Activated CD8-positive, alpha-beta T cell treated with anti-CD3 and anti-CD28 coated beads, Interleukin-2, amount 10 ng/mL, durations not matched to agents 7 days and 5 days (primary cell): ENCODE data around the gene RNU2-63P. TPM values are rescaled to one million over a fixed set of nuclear protein-coding genes. Genes with fewer than 3 reads are reported as not detected.
A peak's percentile ranks its signal among the peaks of the same experiment; 100 is the strongest.
"Not testable (repeated sequence)": the region's sequence is repeated elsewhere in the genome, so short reads cannot be mapped to it uniquely, and the experiment has no call there.

Experiments
- ATAC-seq: fragments of 150-1000 bp; cut with Tn5 transposase; one replicate; pipeline ENCODE4 v1.10.0; 2021; ENCODE audit warnings: moderate library complexity
- CTCF ChIA-PET: fragments of 350-600 bp; sonication (Branson Sonifier 250); formaldehyde crosslinking; loops from one replicate; lab custom pipeline; 2021; ENCODE audit warnings: antibody characterized with exemption; lab: Charles Lee
- POLR2A ChIA-PET: fragments of 350-600 bp; sonication (Branson Sonifier 250); formaldehyde crosslinking; loops from one replicate; lab custom pipeline; 2021; ENCODE audit warnings: antibody characterized with exemption; lab: Charles Lee
- DNase-seq: peaks from one replicate; pipeline ENCODE4 v3.0.0-alpha.2; 2020
- H3K27ac Mint-ChIP-seq: one replicate; pipeline ENCODE4 v1.8.0; 2021; ENCODE audit warnings: mild to moderate bottlenecking, mixed read lengths
- H3K27me3 Mint-ChIP-seq: one replicate; pipeline ENCODE4 v1.8.0; 2021; ENCODE audit warnings: low read depth, mixed read lengths
- H3K36me3 Mint-ChIP-seq: one replicate; pipeline ENCODE4 v1.8.0; 2021; ENCODE audit warnings: low read depth, mixed read lengths
- H3K4me1 Mint-ChIP-seq: one replicate; pipeline ENCODE4 v1.8.0; 2021; ENCODE audit warnings: low read depth, mixed read lengths
- H3K4me3 Mint-ChIP-seq: one replicate; pipeline ENCODE4 v1.8.0; 2021; ENCODE audit warnings: mild to moderate bottlenecking, mixed read lengths
- H3K9me3 Mint-ChIP-seq: one replicate; pipeline ENCODE4 v1.8.0; 2022; ENCODE audit warnings: mixed read lengths; ENCODE audit not compliant: insufficient read depth
- total RNA-seq, 2 experiments: library from RNA; stranded (reverse); gene quantifications; one replicate each; pipeline ENCODE4 v1.2.3, GENCODE V29; 2021

The RNU2-63P gene
- total RNA-seq, 2 experiments from 2014 or later = 4.5 to 7.0 TPM

DNA sequence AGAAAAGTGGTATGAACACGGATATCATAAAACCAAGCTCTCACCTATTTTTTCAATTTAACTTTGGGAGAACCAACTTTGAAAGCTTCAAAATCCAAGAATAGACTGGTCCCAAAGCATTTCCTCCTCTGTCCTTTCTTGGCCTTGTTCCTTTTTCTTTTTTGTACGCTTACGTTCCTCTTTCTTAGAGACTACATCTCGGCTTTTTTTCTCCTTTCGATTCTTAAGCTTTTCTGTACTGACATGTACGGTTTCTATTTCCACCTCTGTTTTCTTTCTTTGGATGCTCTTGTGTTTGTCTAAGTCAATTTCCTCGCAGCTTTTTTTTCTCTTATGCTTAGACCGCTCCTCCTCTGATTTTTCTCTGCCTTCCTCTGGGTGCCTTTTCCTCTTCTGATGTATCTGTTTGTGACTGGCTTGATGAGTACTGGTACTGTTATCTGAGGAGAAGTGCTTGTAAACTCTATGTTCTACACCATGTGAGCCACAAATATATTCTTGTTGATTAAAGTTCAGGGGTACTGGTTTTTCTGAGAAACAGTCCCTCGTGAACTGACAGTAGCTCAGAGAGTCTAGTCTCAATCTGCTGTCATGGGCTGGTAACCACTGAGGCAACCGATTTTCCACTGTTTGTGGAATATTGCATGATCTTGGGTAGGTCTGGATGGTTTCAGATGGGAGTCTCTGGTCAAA is 11.5 kb upstream of the RNU2-63P start:
- ATAC-seq (peak; percentile 53), DNase-seq (no peak)
- H3K4me1 Mint-ChIP-seq = peaks cover 9% of the 10 kb centered on the region
- ChIA-PET CTCF (interaction anchor here (0.8 to 1.0 kb wide), 2 partner anchors 33 to 46 kb away, joined by 3 read pairs; no protein-coding TSS in a partner anchor), POLR2A (interaction anchor here (2.2 kb wide), 1 partner anchor 12 kb away, joined by 22 read pairs; the partner anchor contains the start of gene RNU2-63P)
- peaks cover 37% of the 10 kb centered on the region for H3K36me3 Mint-ChIP-seq
- no peak overlapping the region for H3K4me3 Mint-ChIP-seq
- H3K9me3 Mint-ChIP-seq = no peaks in the 10 kb centered on the region
- no peaks in the 10 kb centered on the region for H3K27me3 Mint-ChIP-seq
- H3K27ac Mint-ChIP-seq = peak overlapping the region; percentile 45

DNA sequence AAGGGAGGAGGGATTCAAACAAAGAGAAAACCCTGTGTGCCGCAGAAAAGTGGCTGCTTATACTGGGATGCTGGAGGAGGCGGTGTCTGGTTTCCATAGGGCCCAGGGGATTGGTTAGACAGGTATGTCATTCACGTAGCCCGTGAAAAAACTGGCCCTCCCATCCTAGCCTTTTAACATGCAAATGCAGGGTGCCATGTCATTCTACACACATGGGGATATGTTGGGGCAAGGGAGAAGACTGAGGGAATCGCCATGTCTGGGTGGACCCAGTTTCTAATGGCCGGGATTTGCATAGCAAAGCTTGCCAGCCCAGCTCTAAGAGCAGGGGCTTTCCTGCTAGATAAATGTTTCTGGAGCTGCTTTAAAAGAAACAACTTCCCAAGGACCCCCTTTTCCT is 8.2 kb upstream of the RNU2-63P start:
- no peak overlapping the region for H3K4me3 Mint-ChIP-seq
- CTCF ChIA-PET = no interaction called here
- DNase-seq (no peak), ATAC-seq (no peak)
- H3K27ac Mint-ChIP-seq = no peak overlapping the region
- peaks cover 9% of the 10 kb centered on the region for H3K4me1 Mint-ChIP-seq
- H3K36me3 Mint-ChIP-seq = peaks cover 29% of the 10 kb centered on the region
- no peaks in the 10 kb centered on the region for H3K27me3 Mint-ChIP-seq
- no peaks in the 10 kb centered on the region for H3K9me3 Mint-ChIP-seq
- POLR2A ChIA-PET = interaction anchor here (0.9 to 1.6 kb wide), 2 partner anchors 8 to 30 kb away, joined by 5 to 13 read pairs; partner anchors contain the start of gene RNU2-63P

- DNase-seq (no peak), ATAC-seq (no peak)
- Mint-ChIP-seq H3K4me3 (no peak overlapping the region), H3K36me3 (peaks cover 19% of the 10 kb centered on the region), H3K4me1 (peaks cover 11% of the 10 kb centered on the region), H3K9me3 (peaks cover 4% of the 10 kb centered on the region), H3K27me3 (no peaks in the 10 kb centered on the region), H3K27ac (no peak overlapping the region)
- CTCF ChIA-PET = no interaction called here
- POLR2A ChIA-PET = interaction anchor here (0.7 kb wide), 1 partner anchor 38 kb away, joined by 4 read pairs; no protein-coding TSS in a partner anchor
Observed at GRCh38 chr2:88022669-88022921, 6.2 kb upstream of the RNU2-63P start.

DNA sequence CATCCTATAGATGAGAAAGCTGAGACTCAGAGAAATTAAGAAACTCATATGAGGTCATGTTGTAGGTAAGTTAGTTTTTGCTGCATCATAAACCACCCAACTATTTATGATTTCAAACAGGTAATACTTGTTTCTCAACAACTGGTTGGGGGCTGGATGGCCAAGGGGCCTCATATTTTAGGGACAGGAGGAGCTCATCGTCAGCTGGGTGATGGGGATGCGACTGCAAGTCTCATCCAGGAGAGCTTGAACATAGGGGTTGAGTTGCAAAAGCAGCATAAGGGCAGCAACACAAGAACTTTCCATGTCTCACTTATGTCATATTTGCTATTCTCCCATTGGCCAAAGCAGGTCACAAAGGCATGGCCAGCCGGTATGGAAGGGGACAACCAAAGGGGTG is 3.6 kb upstream of the RNU2-63P start:
- Mint-ChIP-seq H3K27me3 (no peaks in the 10 kb centered on the region), H3K36me3 (peaks cover 6% of the 10 kb centered on the region), H3K9me3 (peaks cover 4% of the 10 kb centered on the region), H3K27ac (no peak overlapping the region), H3K4me1 (peaks cover 28% of the 10 kb centered on the region), H3K4me3 (no peak overlapping the region)
- DNase-seq (no peak), ATAC-seq (no peak)
- POLR2A ChIA-PET = no interaction called here
- CTCF ChIA-PET = no interaction called here

DNA sequence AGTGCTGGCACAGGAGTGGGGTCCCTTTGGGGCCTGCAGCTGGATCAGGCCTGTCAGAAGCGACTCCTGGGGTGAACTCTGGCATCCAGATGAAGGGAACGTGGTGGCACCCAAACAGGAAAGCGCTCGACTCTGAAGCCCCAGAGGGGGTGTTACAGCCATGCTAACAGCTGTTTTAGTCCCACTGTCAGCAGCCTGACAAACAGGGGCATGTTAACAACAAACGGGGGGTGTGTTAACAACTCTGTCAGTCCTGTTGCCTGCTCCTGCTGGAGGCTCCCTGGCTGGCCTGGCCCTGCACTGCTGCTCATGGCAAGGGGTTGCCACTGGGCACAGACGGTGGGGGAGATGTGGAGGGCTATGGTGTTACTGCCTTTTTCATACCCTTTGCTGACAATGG is 2.6 kb upstream of the RNU2-63P start:
- ATAC-seq = no peak
- no peak overlapping the region for H3K27ac Mint-ChIP-seq
- no peaks in the 10 kb centered on the region for H3K27me3 Mint-ChIP-seq
- CTCF ChIA-PET = interaction anchor here (1.2 kb wide), 1 partner anchor 41 kb away, joined by 5 read pairs; no protein-coding TSS in a partner anchor
- peaks cover 4% of the 10 kb centered on the region for H3K9me3 Mint-ChIP-seq
- POLR2A ChIA-PET = no interaction called here
- peaks cover 6% of the 10 kb centered on the region for H3K36me3 Mint-ChIP-seq
- H3K4me1 Mint-ChIP-seq = peaks cover 28% of the 10 kb centered on the region
- H3K4me3 Mint-ChIP-seq = no peak overlapping the region
- DNase-seq = no peak

- not testable (repeated sequence) for ATAC-seq, H3K9me3 Mint-ChIP-seq, DNase-seq, H3K27me3 Mint-ChIP-seq, H3K27ac Mint-ChIP-seq, H3K36me3 Mint-ChIP-seq
- H3K4me1 Mint-ChIP-seq = peaks cover 28% of the 10 kb centered on the region
- peak overlapping the region; percentile 98 for H3K4me3 Mint-ChIP-seq
- POLR2A ChIA-PET = interaction anchor here (1.6 kb wide), 1 partner anchor 42 kb away, joined by 8 read pairs; no protein-coding TSS in a partner anchor
- CTCF ChIA-PET = interaction anchor here (1.2 kb wide), 1 partner anchor 42 kb away, joined by 5 read pairs; no protein-coding TSS in a partner anchor
Observed at GRCh38 chr2:88018077-88018805, 1.9 kb upstream of the RNU2-63P start.

- H3K27me3 Mint-ChIP-seq, DNase-seq, H3K36me3 Mint-ChIP-seq, ATAC-seq, CTCF ChIA-PET, H3K9me3 Mint-ChIP-seq: not testable (repeated sequence)
- Mint-ChIP-seq H3K4me3 (peak overlapping the region; percentile 98), H3K27ac (peak overlapping the region; percentile 99), H3K4me1 (peaks cover 28% of the 10 kb centered on the region)
- POLR2A ChIA-PET = interaction anchor here (1.6 kb wide), 1 partner anchor 43 kb away, joined by 8 read pairs; no protein-coding TSS in a partner anchor
Observed at GRCh38 chr2:88017780-88018038, 1.4 kb upstream of the RNU2-63P start.

- H3K27ac Mint-ChIP-seq = peak overlapping the region; percentile 99
- peak; percentile 72 for DNase-seq
- CTCF ChIA-PET = interaction anchor here (0.8 to 1.3 kb wide), 2 partner anchors 38 to 43 kb away, joined by 3 to 5 read pairs; no protein-coding TSS in a partner anchor
- peaks cover 4% of the 10 kb centered on the region for H3K9me3 Mint-ChIP-seq
- H3K27me3 Mint-ChIP-seq = no peaks in the 10 kb centered on the region
- peak; percentile 75 for ATAC-seq
- H3K36me3 Mint-ChIP-seq = peaks cover 6% of the 10 kb centered on the region
- POLR2A ChIA-PET = interaction anchor here (0.5 to 3.2 kb wide), 14 partner anchors 8 to 1130 kb away, joined by 3 to 26 read pairs (median 4); no protein-coding TSS in a partner anchor
- H3K4me1 Mint-ChIP-seq = peaks cover 28% of the 10 kb centered on the region
- H3K4me3 Mint-ChIP-seq = peak overlapping the region; percentile 98
Observed at GRCh38 chr2:88016960-88017779, 823 bp upstream of the RNU2-63P start.

GRCh38 chr2:88011011-88011410 is 5.3 kb downstream of the RNU2-63P start:
- ChIA-PET CTCF (interaction anchor here (1.8 kb wide), 1 partner anchor 9 kb away, joined by 6 read pairs; no protein-coding TSS in a partner anchor), POLR2A (no interaction called here)
- no peak overlapping the region for H3K27ac Mint-ChIP-seq
- H3K4me3 Mint-ChIP-seq = no peak overlapping the region
- H3K27me3 Mint-ChIP-seq = peaks cover 2% of the 10 kb centered on the region
- DNase-seq = no peak
- no peaks in the 10 kb centered on the region for H3K36me3 Mint-ChIP-seq
- H3K9me3 Mint-ChIP-seq = no peaks in the 10 kb centered on the region
- H3K4me1 Mint-ChIP-seq = peaks cover 3% of the 10 kb centered on the region
- no peak for ATAC-seq

DNA sequence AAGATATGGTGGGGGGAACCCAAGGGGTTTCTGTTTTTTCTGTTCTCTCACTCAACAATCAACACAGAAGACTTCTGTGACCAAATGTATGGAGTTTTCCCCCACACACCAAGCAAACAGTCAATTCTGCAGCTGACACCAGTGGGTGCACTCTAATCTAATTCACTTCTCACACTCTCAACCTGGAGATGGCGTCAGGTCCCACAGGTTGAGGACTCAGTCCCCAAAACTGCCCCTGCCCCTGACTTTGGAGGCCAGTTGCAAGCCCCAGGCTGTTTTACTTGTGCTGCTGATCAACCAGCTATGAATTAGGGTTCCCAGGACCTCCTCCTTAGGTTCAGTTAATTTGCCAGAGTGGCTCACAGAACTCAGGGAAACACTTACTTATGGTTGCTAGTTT is 6.2 kb downstream of the RNU2-63P start:
- no peak overlapping the region for H3K27ac Mint-ChIP-seq
- no peaks in the 10 kb centered on the region for H3K4me1 Mint-ChIP-seq
- no peaks in the 10 kb centered on the region for H3K36me3 Mint-ChIP-seq
- ATAC-seq (no peak), DNase-seq (no peak)
- POLR2A ChIA-PET = no interaction called here
- CTCF ChIA-PET = interaction anchor here (0.7 to 1.8 kb wide), 3 partner anchors 8 to 95 kb away, joined by 3 to 6 read pairs (median 3); no protein-coding TSS in a partner anchor
- H3K27me3 Mint-ChIP-seq = peaks cover 2% of the 10 kb centered on the region
- no peak overlapping the region for H3K4me3 Mint-ChIP-seq
- H3K9me3 Mint-ChIP-seq = no peaks in the 10 kb centered on the region

GRCh38 chr2:88006912-88007439 is 9.4 kb downstream of the RNU2-63P start:
- no peak for ATAC-seq
- no peaks in the 10 kb centered on the region for H3K36me3 Mint-ChIP-seq
- ChIA-PET POLR2A (interaction anchor here (3.2 kb wide), 1 partner anchor 9 kb away, joined by 20 read pairs; the partner anchor contains the start of gene RNU2-63P), CTCF (no interaction called here)
- no peak overlapping the region for H3K27ac Mint-ChIP-seq
- H3K9me3 Mint-ChIP-seq = no peaks in the 10 kb centered on the region
- no peaks in the 10 kb centered on the region for H3K4me1 Mint-ChIP-seq
- H3K27me3 Mint-ChIP-seq = peaks cover 4% of the 10 kb centered on the region
- no peak overlapping the region for H3K4me3 Mint-ChIP-seq
- no peak for DNase-seq
